Naive thymus-derived CD4-positive, alpha-beta T cell (primary cell): ENCODE measurements around the gene IRF2BPL. TPM values are rescaled to one million over a fixed set of nuclear protein-coding genes. Genes with fewer than 3 reads are reported as not detected.

Experiments used
- ATAC-seq: fragments of 150-1000 bp; cut with Tn5 transposase; 2 replicates; pipeline ENCODE4 v1.10.0; 2021; ENCODE audit warnings: mild to moderate bottlenecking, moderate library complexity
- CTCF ChIA-PET: fragments of 350-600 bp; sonication (Branson Sonifier 250); formaldehyde crosslinking; loops from one replicate; lab custom pipeline; 2021; ENCODE audit warnings: antibody characterized with exemption; lab: Charles Lee
- POLR2A ChIA-PET: fragments of 350-600 bp; sonication (Branson Sonifier 250); formaldehyde crosslinking; loops from one replicate; lab custom pipeline; 2021; ENCODE audit warnings: antibody characterized with exemption, inconsistent platforms; lab: Charles Lee
- DNase-seq, 9 donors: peaks; one replicate each; pipeline versions ENCODE4 v3.0.0 to v3.0.0-alpha.2; 2020 to 2022; ENCODE audit warnings: mixed read lengths in 1 of 9
- H3K27ac ChIP-seq: one replicate; pipeline ENCODE4 v1.7.0; 2013; ENCODE audit warnings: mild to moderate bottlenecking, low read depth, low read length, moderate library complexity
- H3K27me3 ChIP-seq, 2 donors: one replicate each; pipeline ENCODE4 v1.7.0; 2013; ENCODE audit warnings: low read length in 2 of 2, mild to moderate bottlenecking in 2 of 2, moderate library complexity in 2 of 2; ENCODE audit not compliant: control insufficient read depth in 2 of 2, insufficient read depth in 2 of 2
- H3K36me3 ChIP-seq, 3 experiments: 1 replicate in 2 of 3; 2 replicates in 1 of 3; pipeline ENCODE4 v1.7.0; 2013; ENCODE audit warnings: low read length in 3 of 3, mild to moderate bottlenecking in 3 of 3, moderate library complexity in 1 of 3; ENCODE audit not compliant: insufficient read depth in 3 of 3, control insufficient read depth in 2 of 3
- H3K4me1 ChIP-seq, 2 donors: one replicate each; pipeline ENCODE4 v1.7.0; 2013; ENCODE audit warnings: low read length in 2 of 2, mild to moderate bottlenecking in 2 of 2, moderate library complexity in 1 of 2; ENCODE audit not compliant: control insufficient read depth in 2 of 2, insufficient read depth in 2 of 2
- H3K4me3 ChIP-seq: 2 replicates; pipeline ENCODE4 v1.7.0; 2013; ENCODE audit warnings: mild to moderate bottlenecking, low read length
- H3K9me3 ChIP-seq, 3 experiments: 1 replicate in 2 of 3; 2 replicates in 1 of 3; pipeline ENCODE4 v1.7.0; 2013; ENCODE audit warnings: low read length in 3 of 3; ENCODE audit not compliant: control insufficient read depth in 2 of 3
- H3K27ac Mint-ChIP-seq, 9 donors: one replicate each; pipeline ENCODE4 v1.8.0; 2020 to 2022; ENCODE audit warnings: mixed read lengths in 9 of 9, mild to moderate bottlenecking in 8 of 9, moderate library complexity in 5 of 9, inconsistent platforms in 2 of 9
- H3K27me3 Mint-ChIP-seq, 5 donors: one replicate each; pipeline ENCODE4 v1.8.0; 2021 to 2022; ENCODE audit warnings: mixed read lengths in 5 of 5, mild to moderate bottlenecking in 1 of 5
- H3K36me3 Mint-ChIP-seq, 5 donors: one replicate each; pipeline ENCODE4 v1.8.0; 2020 to 2022; ENCODE audit warnings: mixed read lengths in 5 of 5, mild to moderate bottlenecking in 3 of 5, inconsistent platforms in 1 of 5
- H3K4me1 Mint-ChIP-seq, 7 donors: one replicate each; pipeline ENCODE4 v1.8.0; 2020 to 2022; ENCODE audit warnings: mixed read lengths in 7 of 7, mild to moderate bottlenecking in 3 of 7, inconsistent platforms in 1 of 7
- H3K4me3 Mint-ChIP-seq, 10 donors: one replicate each; pipeline ENCODE4 v1.8.0; 2020 to 2022; ENCODE audit warnings: mild to moderate bottlenecking in 10 of 10, mixed read lengths in 10 of 10, moderate library complexity in 6 of 10, inconsistent platforms in 2 of 10
- H3K9me3 Mint-ChIP-seq, 11 donors: one replicate each; pipeline ENCODE4 v1.8.0; 2020 to 2022; ENCODE audit warnings: mixed read lengths in 11 of 11, mild to moderate bottlenecking in 4 of 11, inconsistent platforms in 1 of 11, moderate library complexity in 1 of 11
- intact Hi-C, 2 donors: fragments of 100-400 bp; cut with micrococcal nuclease; formaldehyde crosslinking; loops; one replicate each; pipeline ENCODE4 v1.15.1; 2023
- polyA plus RNA-seq, 2 donors: library from polyadenylated mRNA; unstranded; fragments of 300-500 nt; fragmentation: Illumina TruSeq; gene quantifications; one replicate each; pipeline ENCODE4 v1.2.3, GENCODE V29; 2021
- total RNA-seq, 6 experiments: library from RNA in 5 of 6; stranded (reverse) in 5 of 6; gene quantifications; 1 replicate in 5 of 6; 2 replicates in 1 of 6; pipeline ENCODE4 v1.2.3 and lab custom pipeline; 2021 to 2026

The IRF2BPL gene
- total and polyA plus RNA-seq, 7 experiments from 2014 or later, result 3.5 to 45.2 (median 33.7) TPM

DNA sequence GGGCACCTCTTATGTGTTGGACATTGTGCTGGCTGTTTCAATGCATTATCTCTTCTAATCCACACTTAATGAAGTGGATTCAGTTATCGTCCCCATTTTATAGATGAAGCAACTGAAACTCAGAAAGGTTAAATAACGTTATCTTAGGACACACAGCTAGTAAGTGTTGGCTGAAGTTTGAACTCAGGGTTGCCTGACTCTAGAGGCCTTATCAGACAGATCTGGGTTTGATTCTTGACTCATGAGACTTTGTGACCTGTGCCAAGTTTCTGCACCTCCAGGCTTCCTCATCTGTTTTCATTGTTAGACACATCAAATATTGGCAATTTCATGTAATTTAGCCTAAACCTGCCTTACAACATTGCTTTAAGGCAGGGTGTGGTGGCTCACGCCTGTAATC lies 18.2 kb upstream of the IRF2BPL start:
- Histone ChIP-seq H3K27ac (no peak overlapping the region), H3K4me3 (no peak overlapping the region), H3K9me3 (no peaks in the 10 kb centered on the region), H3K4me1 (peaks cover 21 to 25% of the 10 kb centered on the region in 2 donors), H3K27me3 (no peaks in the 10 kb centered on the region), H3K36me3 (no peaks in the 10 kb centered on the region)
- H3K4me1 Mint-ChIP-seq, result peaks cover 18 to 51% (median 50%) of the 10 kb centered on the region in 7 donors
- no peaks in the 10 kb centered on the region for H3K36me3 Mint-ChIP-seq
- H3K4me3 Mint-ChIP-seq, result no peak overlapping the region
- H3K27ac Mint-ChIP-seq, result no peak overlapping the region
- ATAC-seq, result no peak
- H3K9me3 Mint-ChIP-seq, result no peaks in the 10 kb centered on the region
- no peak for DNase-seq
- POLR2A ChIA-PET, result interaction anchor here (0.9 to 12.3 kb wide), 4 partner anchors 9 to 133 kb away, joined by 3 to 240 read pairs (median 4); partner anchors contain the start of gene IRF2BPL
- H3K27me3 Mint-ChIP-seq, result no peaks in the 10 kb centered on the region
- CTCF ChIA-PET, result interaction anchor here (0.6 to 2.3 kb wide), 5 partner anchors 17 to 581 kb away, joined by 3 to 10 read pairs (median 4); no protein-coding TSS in a partner anchor
- intact Hi-C loops, result no loop called here

DNA sequence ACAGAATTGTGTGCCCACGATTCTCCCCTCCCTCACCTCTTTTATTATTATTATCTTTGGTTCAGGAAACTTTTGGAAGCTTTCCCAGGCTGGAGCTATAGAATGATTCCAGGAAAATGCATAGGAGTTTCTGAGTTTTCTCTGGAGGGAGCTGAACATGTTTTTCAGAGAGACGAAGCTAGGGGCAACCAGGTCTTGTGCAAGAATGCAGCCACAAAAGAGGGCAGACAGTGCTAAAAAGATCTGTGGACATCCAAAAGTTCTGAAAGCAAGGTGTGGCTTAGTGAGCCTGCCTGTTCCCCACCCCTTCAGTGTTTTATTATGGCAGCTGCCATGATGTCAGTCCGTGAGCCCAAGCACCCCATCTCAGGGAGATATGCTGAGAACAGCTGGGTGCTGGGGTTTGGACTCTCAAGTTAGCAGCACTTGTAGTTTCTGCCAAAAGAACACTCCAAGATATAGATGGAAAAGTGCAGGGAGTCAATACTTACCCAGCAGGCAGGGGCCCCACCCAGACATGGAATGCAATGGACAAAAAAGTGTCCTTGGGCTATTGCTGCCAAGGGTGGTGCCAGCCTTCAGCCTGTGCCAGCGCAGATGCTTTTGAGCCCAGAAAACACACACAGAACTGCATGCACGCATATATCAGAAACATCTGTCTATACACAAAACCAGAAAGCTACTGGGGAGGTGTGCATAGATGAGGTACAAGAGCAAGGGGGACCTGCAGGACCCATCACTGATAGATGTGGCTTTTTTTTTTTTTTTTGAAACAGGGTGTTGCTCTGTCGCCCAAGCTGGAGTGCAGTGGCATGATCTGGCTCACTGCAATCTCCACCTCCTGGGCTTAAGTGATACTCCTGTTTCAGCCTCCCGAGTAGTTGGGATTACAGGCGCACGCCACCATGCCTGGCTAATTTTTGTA lies 17.0 kb upstream of the IRF2BPL start:
- DNase-seq, result no peak
- H3K4me3 Mint-ChIP-seq, result no peak overlapping the region
- peaks cover 33 to 37% of the 10 kb centered on the region in 2 donors for H3K4me1 ChIP-seq
- ChIA-PET CTCF (interaction anchor here (0.7 to 6.1 kb wide), 10 partner anchors 7 to 170 kb away, joined by 3 to 61 read pairs (median 4); partner anchors contain the start of gene IRF2BPL), POLR2A (interaction anchor here (0.9 to 12.3 kb wide), 6 partner anchors 8 to 116 kb away, joined by 3 to 240 read pairs (median 4); partner anchors contain the start of gene IRF2BPL)
- H3K27ac Mint-ChIP-seq, result peak overlapping the region in 4 of 9 donors; percentile 5 to 45 (median 22)
- ATAC-seq, result no peak
- H3K36me3 ChIP-seq, result no peaks in the 10 kb centered on the region
- no peak overlapping the region for H3K4me3 ChIP-seq
- peaks cover 25 to 63% (median 62%) of the 10 kb centered on the region in 7 donors for H3K4me1 Mint-ChIP-seq
- no peaks in the 10 kb centered on the region for H3K36me3 Mint-ChIP-seq
- intact Hi-C loops, result no loop called here
- no peaks in the 10 kb centered on the region for H3K9me3 ChIP-seq
- H3K27me3 Mint-ChIP-seq, result no peaks in the 10 kb centered on the region
- no peaks in the 10 kb centered on the region for H3K9me3 Mint-ChIP-seq
- H3K27me3 ChIP-seq, result no peaks in the 10 kb centered on the region
- no peak overlapping the region for H3K27ac ChIP-seq

DNA sequence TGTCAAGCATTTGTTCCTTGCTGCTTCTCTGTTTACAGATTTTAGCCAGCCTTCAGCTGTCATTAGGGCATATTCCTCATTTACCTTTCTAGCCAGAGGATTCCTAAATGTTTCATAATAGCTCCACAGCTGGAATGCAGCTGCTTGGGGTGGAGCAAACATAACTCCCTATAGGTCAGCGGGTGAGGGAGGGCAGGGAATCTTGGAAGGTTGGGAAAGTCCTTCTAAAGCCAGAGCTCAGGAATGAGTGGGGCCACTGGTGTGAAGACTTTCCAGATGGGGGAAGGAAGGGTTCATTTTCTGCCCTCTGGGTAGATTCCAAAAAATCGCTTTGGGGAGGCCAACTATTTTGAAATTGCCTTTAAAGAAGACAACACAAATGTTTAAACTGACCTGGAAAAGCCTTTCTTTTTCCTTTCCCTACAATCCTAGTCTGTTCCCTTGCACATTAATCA lies 16.3 kb upstream of the IRF2BPL start:
- Mint-ChIP-seq H3K27me3 (no peaks in the 10 kb centered on the region), H3K9me3 (no peaks in the 10 kb centered on the region), H3K4me1 (peaks cover 25 to 70% (median 65%) of the 10 kb centered on the region in 7 donors), H3K36me3 (no peaks in the 10 kb centered on the region), H3K4me3 (no peak overlapping the region), H3K27ac (peak overlapping the region in 4 of 9 donors; percentile 14 to 98 (median 67))
- ATAC-seq, result no peak
- no peak overlapping the region for H3K4me3 ChIP-seq
- ChIA-PET CTCF (interaction anchor here (1.1 to 6.1 kb wide), 6 partner anchors 8 to 169 kb away, joined by 3 to 61 read pairs (median 8); partner anchors contain the start of gene IRF2BPL), POLR2A (interaction anchor here (0.7 to 12.3 kb wide), 6 partner anchors 14 to 115 kb away, joined by 3 to 240 read pairs (median 4); partner anchors contain the start of gene IRF2BPL)
- H3K36me3 ChIP-seq, result no peaks in the 10 kb centered on the region
- H3K27me3 ChIP-seq, result no peaks in the 10 kb centered on the region
- no peak overlapping the region for H3K27ac ChIP-seq
- intact Hi-C loops, result loop anchor here in 1 of 2 donors (5.0 kb wide), 2 partner anchors 277 to 412 kb away; partner anchors contain the start of genes AHSA1, GSTZ1, POMT2 and VIPAS39
- DNase-seq, result no peak
- H3K9me3 ChIP-seq, result no peaks in the 10 kb centered on the region
- H3K4me1 ChIP-seq, result peaks cover 36 to 40% of the 10 kb centered on the region in 2 donors

DNA sequence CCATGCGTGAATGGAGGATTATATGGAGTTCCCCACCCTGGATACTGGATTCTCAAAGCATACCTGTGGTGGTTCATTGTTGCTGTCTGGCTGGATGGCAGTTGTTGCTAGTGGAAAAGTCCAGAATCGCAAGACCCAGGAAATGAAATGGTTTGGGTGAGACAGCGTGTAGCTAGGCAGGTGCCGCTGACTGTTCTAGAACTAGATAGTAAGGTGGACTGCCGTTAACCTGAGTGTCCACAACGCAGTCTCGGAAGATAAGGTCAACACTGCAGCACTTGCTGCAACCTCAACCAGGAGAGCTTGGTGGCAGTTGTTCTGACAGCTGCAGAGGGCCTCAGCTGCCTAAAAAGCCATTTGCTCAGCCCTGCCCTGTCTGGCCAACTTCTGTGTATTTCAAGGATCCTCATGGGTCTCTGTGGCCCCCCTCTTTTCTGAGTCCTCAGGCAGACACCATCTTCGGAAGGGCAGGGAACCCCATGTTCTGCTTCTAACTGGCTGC lies 15.5 kb upstream of the IRF2BPL start:
- Mint-ChIP-seq H3K36me3 (no peaks in the 10 kb centered on the region), H3K27ac (peak overlapping the region; percentile 13 to 100 (median 98)), H3K4me1 (peaks cover 32 to 78% (median 73%) of the 10 kb centered on the region in 7 donors), H3K4me3 (peak overlapping the region in 7 of 10 donors; percentile 14 to 75 (median 63)), H3K9me3 (no peaks in the 10 kb centered on the region), H3K27me3 (no peaks in the 10 kb centered on the region)
- Histone ChIP-seq H3K27ac (no peak overlapping the region), H3K4me1 (peaks cover 43 to 48% of the 10 kb centered on the region in 2 donors), H3K36me3 (no peaks in the 10 kb centered on the region), H3K4me3 (no peak overlapping the region), H3K9me3 (no peaks in the 10 kb centered on the region), H3K27me3 (no peaks in the 10 kb centered on the region)
- POLR2A ChIA-PET, result interaction anchor here (0.7 to 12.3 kb wide), 6 partner anchors 14 to 124 kb away, joined by 3 to 240 read pairs (median 4); partner anchors contain the start of gene IRF2BPL
- intact Hi-C loops, result loop anchor here in 1 of 2 donors (5.0 kb wide), 2 partner anchors 278 to 413 kb away; partner anchors contain the start of genes AHSA1, GSTZ1, POMT2 and VIPAS39
- ATAC-seq (no peak), DNase-seq (no peak)
- CTCF ChIA-PET, result interaction anchor here (1.1 to 6.1 kb wide), 3 partner anchors 9 to 26 kb away, joined by 3 to 61 read pairs (median 5); partner anchors contain the start of gene IRF2BPL

DNA sequence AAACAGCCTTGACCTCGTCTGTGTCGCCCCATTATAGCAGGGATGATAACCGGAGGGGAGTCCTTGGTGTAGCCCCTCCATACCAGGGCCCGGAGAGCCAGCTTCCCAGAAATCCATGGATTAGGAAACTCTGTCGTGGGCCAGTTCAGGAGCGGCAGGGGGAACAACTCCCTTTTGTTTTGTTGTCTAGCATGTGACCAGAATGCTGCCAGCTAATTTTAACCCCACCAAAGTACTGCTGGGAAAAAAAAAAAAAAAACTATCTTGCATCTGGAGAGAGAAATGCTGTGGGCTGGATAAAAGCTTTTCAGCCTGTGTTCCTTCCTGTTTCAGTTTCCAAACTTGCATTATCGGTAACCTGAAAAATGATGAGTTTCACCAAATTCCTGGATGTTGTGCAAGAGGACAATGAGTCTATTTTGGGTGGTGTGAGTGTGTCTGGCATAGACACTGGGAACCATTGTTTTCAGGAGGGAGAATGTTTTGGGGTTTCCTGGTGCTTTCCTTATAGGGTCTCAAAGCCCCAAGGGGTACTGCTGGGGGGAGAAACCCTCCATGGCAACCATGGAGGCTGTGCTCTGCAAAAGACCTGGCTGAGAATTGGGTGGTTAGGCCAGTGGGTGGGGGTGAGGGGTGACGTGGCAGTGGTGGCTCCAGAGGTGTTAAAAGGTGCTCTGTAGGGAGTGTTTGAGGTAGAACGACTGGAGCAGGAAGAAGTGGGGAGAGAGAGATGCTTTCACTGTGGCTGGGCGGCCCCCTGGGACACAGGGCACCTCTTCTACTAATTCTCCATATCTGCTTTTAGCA lies 14.9 kb upstream of the IRF2BPL start:
- H3K9me3 Mint-ChIP-seq, result peaks cover 0 to 3% (median 0%) of the 10 kb centered on the region in 11 donors
- H3K27ac ChIP-seq, result peak overlapping the region; percentile 33
- peak overlapping the region; percentile 12 to 75 (median 58) for H3K4me3 Mint-ChIP-seq
- no peaks in the 10 kb centered on the region for H3K27me3 ChIP-seq
- no peaks in the 10 kb centered on the region for H3K36me3 Mint-ChIP-seq
- H3K27me3 Mint-ChIP-seq, result no peaks in the 10 kb centered on the region
- CTCF ChIA-PET, result interaction anchor here (0.6 to 6.1 kb wide), 4 partner anchors 10 to 280 kb away, joined by 3 to 61 read pairs (median 8); partner anchors contain the start of gene IRF2BPL
- H3K4me3 ChIP-seq, result no peak overlapping the region
- H3K4me1 ChIP-seq, result peaks cover 49 to 55% of the 10 kb centered on the region in 2 donors
- peaks cover 39 to 85% (median 79%) of the 10 kb centered on the region in 7 donors for H3K4me1 Mint-ChIP-seq
- H3K36me3 ChIP-seq, result no peaks in the 10 kb centered on the region
- DNase-seq (peak in 1 of 9 donors; percentile 59), ATAC-seq (no peak)
- peak overlapping the region; percentile 89 to 100 (median 99) for H3K27ac Mint-ChIP-seq
- POLR2A ChIA-PET, result interaction anchor here (0.6 to 12.3 kb wide), 6 partner anchors 9 to 166 kb away, joined by 3 to 240 read pairs (median 28); partner anchors contain the start of gene IRF2BPL
- intact Hi-C loops, result loop anchor here in 1 of 2 donors (5.0 kb wide), 2 partner anchors 279 to 414 kb away; partner anchors contain the start of genes AHSA1, GSTZ1, POMT2 and VIPAS39
- H3K9me3 ChIP-seq, result no peaks in the 10 kb centered on the region
